GM23338 (cell line): ENCODE results near the gene RNF121. TPM values are rescaled to one million over a fixed set of nuclear protein-coding genes. Genes with fewer than 3 reads are reported as not detected.

Experiments used
- ATAC-seq: fragments of 200-7000 bp; cut with Tn5 transposase; 3 replicates; pipeline ENCODE4 v1.9.1; 2020
- DNase-seq: peaks from one replicate; pipeline ENCODE4 v3.0.0-alpha.2; 2015; ENCODE audit warnings: low spot score
- H2AFZ ChIP-seq: fragments of 200-600 bp; sonication (generic); 2 replicates; pipeline ENCODE4 v1.8.0; 2016; ENCODE audit warnings: antibody characterized with exemption, mild to moderate bottlenecking, moderate library complexity
- H3F3A ChIP-seq: fragments of 200-600 bp; sonication (generic); replicated peaks from 2 replicates; pipeline ENCODE4 v1.8.0; 2017; ENCODE audit warnings: antibody characterized with exemption, mixed run types, low read depth
- H3K27ac ChIP-seq: fragments of 200-600 bp; sonication (generic); 2 replicates; pipeline ENCODE4 v1.6.1; 2016; ENCODE audit warnings: low read depth
- H3K27me3 ChIP-seq: fragments of 200-600 bp; sonication (generic); 2 replicates; pipeline ENCODE4 v1.8.0; 2016; ENCODE audit warnings: mild to moderate bottlenecking, mixed run types, moderate library complexity; ENCODE audit not compliant: insufficient read depth
- H3K36me3 ChIP-seq: fragments of 200-600 bp; sonication (generic); 2 replicates; pipeline ENCODE4 v1.8.0; 2016; ENCODE audit warnings: mild to moderate bottlenecking; ENCODE audit not compliant: insufficient read depth
- H3K4me1 ChIP-seq: fragments of 200-600 bp; sonication (generic); 2 replicates; pipeline ENCODE4 v1.8.0; 2016; ENCODE audit warnings: mild to moderate bottlenecking, moderate library complexity; ENCODE audit not compliant: insufficient read depth
- H3K4me2 ChIP-seq: fragments of 200-600 bp; sonication (generic); 2 replicates; pipeline ENCODE4 v1.7.1; 2017; ENCODE audit warnings: mixed run types
- H3K4me3 ChIP-seq: fragments of 200-600 bp; sonication (generic); 2 replicates; pipeline ENCODE4 v1.6.1; 2016; ENCODE audit warnings: mixed run types
- H3K79me2 ChIP-seq: fragments of 200-600 bp; sonication (generic); replicated peaks from 2 replicates; pipeline ENCODE4 v1.8.0; 2017; ENCODE audit warnings: mild to moderate bottlenecking; ENCODE audit not compliant: insufficient read depth
- H3K9me2 ChIP-seq: fragments of 200-600 bp; sonication (generic); 2 replicates; pipeline ENCODE4 v1.8.0; 2017; ENCODE audit not compliant: insufficient read depth
- H4K20me1 ChIP-seq: fragments of 200-600 bp; sonication (generic); replicated peaks from 2 replicates; pipeline ENCODE4 v1.8.0; 2017; ENCODE audit warnings: mild to moderate bottlenecking; ENCODE audit not compliant: insufficient read depth
- H3K27ac Mint-ChIP-seq: 2 replicates; pipeline ENCODE4 v1.8.0; 2020; ENCODE audit warnings: inconsistent platforms, mild to moderate bottlenecking, moderate library complexity, mixed read lengths
- H3K27me3 Mint-ChIP-seq: 3 replicates; pipeline ENCODE4 v1.8.0; 2022; ENCODE audit warnings: low read depth, mild to moderate bottlenecking, moderate library complexity, mixed read lengths, inconsistent platforms; ENCODE audit not compliant: insufficient read depth, poor library complexity
- H3K36me3 Mint-ChIP-seq: 3 replicates; pipeline ENCODE4 v1.8.0; 2021; ENCODE audit warnings: low read depth, mild to moderate bottlenecking, inconsistent platforms, moderate library complexity, mixed read lengths
- H3K4me1 Mint-ChIP-seq: 3 replicates; pipeline ENCODE4 v1.8.0; 2020; ENCODE audit warnings: mild to moderate bottlenecking, inconsistent platforms, mixed read lengths
- H3K4me3 Mint-ChIP-seq: 3 replicates; pipeline ENCODE4 v1.8.0; 2021; ENCODE audit warnings: moderate library complexity, mild to moderate bottlenecking, inconsistent platforms, mixed read lengths
- H3K9me3 Mint-ChIP-seq: 3 replicates; pipeline ENCODE4 v1.8.0; 2020; ENCODE audit warnings: moderate library complexity, mild to moderate bottlenecking, inconsistent platforms, mixed read lengths
- CREB1 ChIP-seq: fragments of 250-450 bp; sonication (Bioruptor Pico); IDR thresholded peaks from 2 replicates; pipeline ENCODE4 v1.5.0; 2020; ENCODE audit warnings: low read depth, mild to moderate bottlenecking, moderate library complexity
- CTCF ChIP-seq, 2 experiments: fragments of 200-600 bp in 1 of 2; sonication (generic) in 1 of 2; conservative IDR thresholded peaks; 2 replicates each; pipeline versions ENCODE4 v1.5.1 to v1.6.1; 2016 to 2017; ENCODE audit warnings: antibody characterized with exemption in 2 of 2, low read depth in 2 of 2, mild to moderate bottlenecking in 2 of 2, moderate library complexity in 1 of 2
- ETS1 ChIP-seq: IDR thresholded peaks from 2 replicates; pipeline ENCODE4 v1.6.1; 2016; ENCODE audit warnings: antibody characterized with exemption
- EZH2 ChIP-seq: fragments of 200-600 bp; sonication (generic); IDR thresholded peaks from one replicate; pipeline ENCODE4 v1.8.0; 2017; ENCODE audit warnings: antibody characterized with exemption, mild to moderate bottlenecking, low read depth; ENCODE audit not compliant: unreplicated experiment
- EZH2phosphoT487 ChIP-seq: fragments of 200-600 bp; sonication (generic); IDR thresholded peaks from one replicate; pipeline ENCODE4 v1.8.1; 2018; ENCODE audit warnings: antibody characterized with exemption; ENCODE audit not compliant: unreplicated experiment
- JUNB ChIP-seq: IDR thresholded peaks from one replicate; pipeline ENCODE4 v1.6.1; 2016; ENCODE audit warnings: antibody characterized with exemption; ENCODE audit not compliant: unreplicated experiment
- NANOG ChIP-seq: IDR thresholded peaks from 2 replicates; pipeline ENCODE4 v1.6.1; 2016; ENCODE audit warnings: antibody characterized with exemption, borderline replicate concordance
- POLR2AphosphoS5 ChIP-seq: IDR thresholded peaks from 2 replicates; pipeline ENCODE4 v1.6.1; 2016; ENCODE audit warnings: antibody characterized with exemption, low read depth
- REST ChIP-seq: IDR thresholded peaks from one replicate; pipeline ENCODE4 v1.6.1; 2018; ENCODE audit warnings: antibody characterized with exemption; ENCODE audit not compliant: unreplicated experiment
- STAT1 ChIP-seq: IDR thresholded peaks from one replicate; pipeline ENCODE4 v1.6.1; 2016; ENCODE audit warnings: antibody characterized with exemption; ENCODE audit not compliant: unreplicated experiment
- ZNF114 ChIP-seq: fragments of 250-450 bp; sonication (Bioruptor Pico); IDR thresholded peaks from 2 replicates; pipeline ENCODE4 v1.5.0; 2020; ENCODE audit warnings: mild to moderate bottlenecking, moderate library complexity
- ZNF331 ChIP-seq: fragments of 250-450 bp; sonication (Bioruptor Pico); IDR thresholded peaks from 2 replicates; pipeline ENCODE4 v1.5.0; 2020; ENCODE audit warnings: low read depth, mild to moderate bottlenecking, moderate library complexity
- polyA plus RNA-seq: library from polyadenylated mRNA; unstranded; fragments of >200 nt; fragmentation: Nextera tagmentation; extraction: Ambion mirVana; gene quantifications from 2 replicates; pipeline ENCODE4 v1.2.1, GENCODE V29; 2016
- total RNA-seq: library from RNA; depleted of rRNA; stranded (reverse); fragments of >200 nt; shearing (Covaris generic); gene quantifications from 2 replicates; pipeline ENCODE4 v1.2.3, GENCODE V29; 2014

Gene RNF121
- total and polyA plus RNA-seq, 2 experiments from 2014 or later, result 7.8 to 37.7 TPM

- no peak for TF ChIP-seq CTCF (conservative IDR thresholded peaks at IDR 0.05; ENCODE audit: low read depth in 2 of 2)
- TF ChIP-seq REST, result no peak
- TF ChIP-seq STAT1, result no peak
- no peak for TF ChIP-seq CREB1 (CRISPR knock-in tag)
- no peak for TF ChIP-seq ZNF331 (CRISPR knock-in tag)
- TF ChIP-seq POLR2AphosphoS5, result no peak
- TF ChIP-seq EZH2phosphoT487, result no peak
- no peak for TF ChIP-seq ZNF114 (CRISPR knock-in tag)
- TF ChIP-seq ETS1, result no peak
- TF ChIP-seq NANOG, result no peak
- TF ChIP-seq JUNB, result no peak
Measured at GRCh38 chr11:71996517-71996916, 67.7 kb downstream of the RNF121 start (continued).

GRCh38 chr11:71996946-71997345 lies 68.1 kb downstream of the RNF121 start:
- TF ChIP-seq ETS1, result no peak
- TF ChIP-seq EZH2, result no peak
- no peak for TF ChIP-seq CREB1 (CRISPR knock-in tag)
- TF ChIP-seq ZNF114 (CRISPR knock-in tag), result no peak
- no peaks in the 10 kb centered on the region for H3F3A ChIP-seq
- peaks cover 10% of the 10 kb centered on the region for H4K20me1 ChIP-seq
- H3K4me1 ChIP-seq, result no peaks in the 10 kb centered on the region
- no peak overlapping the region for H3K4me3 Mint-ChIP-seq
- peaks cover 15% of the 10 kb centered on the region for H3K36me3 Mint-ChIP-seq
- no peaks in the 10 kb centered on the region for H3K27me3 ChIP-seq
- H3K27ac Mint-ChIP-seq, result no peak overlapping the region
- no peak for DNase-seq
- no peaks in the 10 kb centered on the region for H3K4me1 Mint-ChIP-seq
- no peak overlapping the region for H3K4me2 ChIP-seq
- no peaks in the 10 kb centered on the region for H3K9me3 Mint-ChIP-seq
- peaks cover 7% of the 10 kb centered on the region for H3K27me3 Mint-ChIP-seq
- no peaks in the 10 kb centered on the region for H3K9me2 ChIP-seq
- H3K36me3 ChIP-seq, result no peaks in the 10 kb centered on the region
- no peak overlapping the region for H3K4me3 ChIP-seq
- H3K27ac ChIP-seq, result no peak overlapping the region
- no peak overlapping the region for H2AFZ ChIP-seq
- ATAC-seq, result no peak
- no peaks in the 10 kb centered on the region for H3K79me2 ChIP-seq
